Upper lobe of right lung (tissue), 1 donor: Measurements from ENCODE around the gene KDM4C. TPM values are rescaled to one million over a fixed set of nuclear protein-coding genes. Genes with fewer than 3 reads are reported as not detected.

Source experiments
- ATAC-seq: fragments of 200-7000 bp; cut with Tn5 transposase; one replicate; pipeline ENCODE4 v1.9.1; 2020; ENCODE audit warnings: mild to moderate bottlenecking, moderate library complexity
- DNase-seq: peaks from one replicate; pipeline ENCODE4 v3.0.0-alpha.2; 2020
- H3K27ac ChIP-seq: fragments of 200-600 bp; one replicate; pipeline ENCODE4 v1.8.0; 2022
- H3K27me3 ChIP-seq: fragments of 200-600 bp; one replicate; pipeline ENCODE4 v1.8.0; 2022; ENCODE audit warnings: mild to moderate bottlenecking
- H3K36me3 ChIP-seq: fragments of 200-600 bp; one replicate; pipeline ENCODE4 v1.8.0; 2022
- H3K4me1 ChIP-seq: fragments of 200-600 bp; one replicate; pipeline ENCODE4 v1.8.0; 2022
- H3K4me3 ChIP-seq: fragments of 200-600 bp; one replicate; pipeline ENCODE4 v1.8.0; 2022; ENCODE audit warnings: mild to moderate bottlenecking
- H3K9me3 ChIP-seq: fragments of 200-600 bp; one replicate; pipeline ENCODE4 v1.8.0; 2022
- CTCF ChIP-seq: fragments of 200-600 bp; IDR thresholded peaks from one replicate; pipeline ENCODE4 v1.8.0; 2022; ENCODE audit warnings: antibody characterized with exemption
- intact Hi-C: fragments of 100-400 bp; cut with DNase I; formaldehyde crosslinking; loops from one replicate; pipeline ENCODE4 v1.11.0; 2022
- total RNA-seq: library from RNA; stranded (reverse); fragmentation: NEBNext Ultra II Directional; extraction: Animal tissue kit (Norgen Biotek cat#: 25700); gene quantifications from one replicate; pipeline ENCODE4 v1.2.1, GENCODE V29; 2021
- donor health status: DM: no; HTN: yes; CAD: no; lungs with severe emphysema.

KDM4C gene
- total RNA-seq, 1 donor from 2014 or later, result 37.2 TPM

DNA sequence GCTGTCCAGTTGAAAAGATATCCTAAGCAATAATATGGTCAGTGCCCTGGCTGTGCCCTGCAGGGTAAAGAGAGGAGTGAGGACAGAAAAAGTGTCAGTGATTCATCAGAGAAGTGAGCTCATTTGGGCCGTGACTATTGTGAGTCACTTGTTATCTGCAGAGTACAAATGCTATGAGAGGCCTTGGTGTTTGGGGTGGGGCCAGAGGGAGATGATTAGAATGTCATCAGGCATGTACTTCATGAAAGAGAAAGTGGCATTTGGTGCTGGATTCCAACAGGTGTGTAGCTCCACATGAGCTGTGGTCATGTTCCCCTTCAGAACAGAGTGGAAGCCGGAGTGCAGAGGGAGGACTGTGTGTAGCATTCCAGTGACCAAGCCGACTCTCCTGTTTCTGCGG is 174.1 kb downstream of the KDM4C start:
- no peaks in the 10 kb centered on the region for H3K27me3 ChIP-seq
- no peak for TF ChIP-seq CTCF
- DNase-seq (no peak), ATAC-seq (peak; percentile 86)
- H3K27ac ChIP-seq, result no peak overlapping the region
- no peaks in the 10 kb centered on the region for H3K4me1 ChIP-seq
- intact Hi-C loops, result no loop called here
- no peaks in the 10 kb centered on the region for H3K36me3 ChIP-seq
- no peak overlapping the region for H3K4me3 ChIP-seq
- H3K9me3 ChIP-seq, result no peaks in the 10 kb centered on the region

- H3K27me3 ChIP-seq, result no peaks in the 10 kb centered on the region
- H3K27ac ChIP-seq, result no peak overlapping the region
- no peak overlapping the region for H3K4me3 ChIP-seq
- no peak for TF ChIP-seq CTCF
- no peaks in the 10 kb centered on the region for H3K9me3 ChIP-seq
- no peaks in the 10 kb centered on the region for H3K4me1 ChIP-seq
- H3K36me3 ChIP-seq, result no peaks in the 10 kb centered on the region
- intact Hi-C loops, result no loop called here
- no peak for ATAC-seq
- DNase-seq, result no peak
Observed at GRCh38 chr9:6936103-6936502, 178.3 kb downstream of the KDM4C start.

DNA sequence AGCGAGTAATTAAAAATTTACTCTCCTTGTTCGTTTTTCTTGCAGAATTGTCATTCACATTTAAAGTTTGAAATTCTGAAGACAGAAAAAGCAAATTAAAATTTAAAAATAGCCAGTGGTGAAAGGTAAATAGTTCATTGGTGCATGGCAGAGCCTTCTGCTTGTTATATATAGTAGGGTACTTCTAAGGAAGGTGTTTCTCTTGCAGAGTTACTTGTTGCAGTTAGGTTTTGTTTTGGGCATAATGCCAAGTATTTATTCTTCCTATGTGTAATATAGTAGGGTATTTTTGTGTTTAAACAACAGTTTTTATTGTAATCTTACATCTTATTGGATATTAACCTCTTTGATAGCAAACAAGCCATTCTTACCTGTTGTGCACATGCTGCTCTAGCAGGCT is 179.4 kb downstream of the KDM4C start:
- DNase-seq (no peak), ATAC-seq (no peak)
- Histone ChIP-seq H3K9me3 (no peaks in the 10 kb centered on the region), H3K27me3 (no peaks in the 10 kb centered on the region), H3K4me3 (no peak overlapping the region), H3K27ac (no peak overlapping the region), H3K4me1 (no peaks in the 10 kb centered on the region), H3K36me3 (no peaks in the 10 kb centered on the region)
- intact Hi-C loops, result no loop called here
- TF ChIP-seq CTCF, result no peak

GRCh38 chr9:6938447-6938846 is 180.7 kb downstream of the KDM4C start:
- H3K36me3 ChIP-seq, result no peaks in the 10 kb centered on the region
- intact Hi-C loops, result no loop called here
- H3K4me1 ChIP-seq, result no peaks in the 10 kb centered on the region
- no peak for TF ChIP-seq CTCF
- ATAC-seq, result no peak
- no peaks in the 10 kb centered on the region for H3K9me3 ChIP-seq
- no peak overlapping the region for H3K4me3 ChIP-seq
- no peak for DNase-seq
- H3K27ac ChIP-seq, result no peak overlapping the region
- no peaks in the 10 kb centered on the region for H3K27me3 ChIP-seq

DNA sequence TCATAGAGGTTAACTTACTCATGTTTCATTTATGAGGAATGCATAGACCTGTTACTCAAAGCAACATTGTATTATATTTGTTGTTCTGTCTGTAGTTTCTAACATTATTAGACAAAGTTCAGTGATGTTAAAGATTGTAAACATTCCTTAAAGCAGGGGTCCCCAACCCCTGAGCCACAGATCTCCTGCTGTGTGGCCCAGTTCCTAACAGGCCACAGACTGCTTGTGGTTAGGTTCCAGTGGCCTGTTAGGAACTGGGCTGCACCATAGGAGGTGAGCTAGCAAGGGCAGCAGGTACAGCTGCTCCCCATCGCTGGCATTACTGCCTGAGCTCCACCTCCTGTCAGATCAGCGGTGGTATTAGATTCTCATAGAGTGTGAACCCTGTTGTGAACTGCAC is 181.1 kb downstream of the KDM4C start:
- no peak overlapping the region for H3K4me3 ChIP-seq
- H3K27me3 ChIP-seq, result no peaks in the 10 kb centered on the region
- no peak for DNase-seq
- intact Hi-C loops, result no loop called here
- no peak for TF ChIP-seq CTCF
- no peaks in the 10 kb centered on the region for H3K4me1 ChIP-seq
- H3K27ac ChIP-seq, result no peak overlapping the region
- no peak for ATAC-seq
- H3K9me3 ChIP-seq, result no peaks in the 10 kb centered on the region
- H3K36me3 ChIP-seq, result no peaks in the 10 kb centered on the region

GRCh38 chr9:6941501-6941900 is 183.7 kb downstream of the KDM4C start:
- no peak for ATAC-seq
- intact Hi-C loops, result no loop called here
- Histone ChIP-seq H3K4me1 (no peaks in the 10 kb centered on the region), H3K27me3 (no peaks in the 10 kb centered on the region), H3K4me3 (no peak overlapping the region), H3K27ac (no peak overlapping the region), H3K36me3 (no peaks in the 10 kb centered on the region), H3K9me3 (no peaks in the 10 kb centered on the region)
- TF ChIP-seq CTCF, result no peak
- no peak for DNase-seq
